ENCODE data around the gene CDK14. TPM values are rescaled to one million over a fixed set of nuclear protein-coding genes. Genes with fewer than 3 reads are reported as not detected.

The CDK14 gene
- total and polyA plus RNA-seq, 5 experiments from 2014 or later, result 0.15 to 3.6 (median 2.8) TPM; not detected in 2

- no peak overlapping the region for H3K4me3 Mint-ChIP-seq
- POLR2A ChIA-PET, result no interaction called here
- H3K27me3 Mint-ChIP-seq, result peaks cover 0 to 3% (median 0%) of the 10 kb centered on the region in 5 donors
- peaks cover 5 to 32% (median 14%) of the 10 kb centered on the region in 9 donors for H3K9me3 Mint-ChIP-seq
- H3K4me1 Mint-ChIP-seq, result peaks cover 0 to 5% (median 0%) of the 10 kb centered on the region in 4 donors
- no peak for ATAC-seq
- no peak for DNase-seq
- H3K36me3 Mint-ChIP-seq, result peaks cover 0 to 13% (median 0%) of the 10 kb centered on the region in 3 donors
- no peak overlapping the region for H3K27ac Mint-ChIP-seq
Observed at GRCh38 chr7:90839727-90840291, 243.7 kb downstream of the CDK14 start.

GRCh38 chr7:90841759-90842429 is 245.8 kb downstream of the CDK14 start:
- Mint-ChIP-seq H3K27ac (no peak overlapping the region), H3K27me3 (peaks cover 0 to 4% (median 0%) of the 10 kb centered on the region in 5 donors), H3K36me3 (peaks cover 0 to 13% (median 0%) of the 10 kb centered on the region in 3 donors), H3K9me3 (peaks cover 0 to 26% (median 14%) of the 10 kb centered on the region in 9 donors), H3K4me1 (peaks cover 0 to 5% (median 0%) of the 10 kb centered on the region in 4 donors), H3K4me3 (no peak overlapping the region)
- DNase-seq, result no peak
- POLR2A ChIA-PET, result no interaction called here
- ATAC-seq, result no peak

- Mint-ChIP-seq H3K36me3 (peaks cover 0 to 13% (median 0%) of the 10 kb centered on the region in 3 donors), H3K9me3 (peaks cover 0 to 25% (median 14%) of the 10 kb centered on the region in 9 donors), H3K4me3 (no peak overlapping the region), H3K27me3 (peaks cover 0 to 4% (median 0%) of the 10 kb centered on the region in 5 donors), H3K27ac (no peak overlapping the region), H3K4me1 (peaks cover 0 to 5% (median 0%) of the 10 kb centered on the region in 4 donors)
- POLR2A ChIA-PET, result no interaction called here
- DNase-seq (no peak), ATAC-seq (no peak)
Observed at GRCh38 chr7:90842430-90842788, 246.3 kb downstream of the CDK14 start.

GRCh38 chr7:90843472-90843871 is 247.4 kb downstream of the CDK14 start:
- peaks cover 0 to 19% (median 10%) of the 10 kb centered on the region in 9 donors for H3K9me3 Mint-ChIP-seq
- DNase-seq (no peak), ATAC-seq (no peak)
- peaks cover 0 to 4% (median 0%) of the 10 kb centered on the region in 5 donors for H3K27me3 Mint-ChIP-seq
- no peak overlapping the region for H3K27ac Mint-ChIP-seq
- no peak overlapping the region for H3K4me3 Mint-ChIP-seq
- H3K4me1 Mint-ChIP-seq, result peaks cover 0 to 5% (median 0%) of the 10 kb centered on the region in 4 donors
- POLR2A ChIA-PET, result no interaction called here
- H3K36me3 Mint-ChIP-seq, result peaks cover 0 to 9% (median 0%) of the 10 kb centered on the region in 3 donors

- peaks cover 0 to 5% (median 0%) of the 10 kb centered on the region in 4 donors for H3K4me1 Mint-ChIP-seq
- peaks cover 0 to 10% (median 0%) of the 10 kb centered on the region in 5 donors for H3K27me3 Mint-ChIP-seq
- H3K9me3 Mint-ChIP-seq, result peaks cover 0 to 10% (median 3%) of the 10 kb centered on the region in 9 donors
Observed at GRCh38 chr7:90844421-90844820, 248.3 kb downstream of the CDK14 start.

GRCh38 chr7:90846192-90846591 is 250.1 kb downstream of the CDK14 start:
- DNase-seq (no peak), ATAC-seq (no peak)
- Mint-ChIP-seq H3K4me1 (peaks cover 0 to 5% (median 0%) of the 10 kb centered on the region in 4 donors), H3K36me3 (no peaks in the 10 kb centered on the region), H3K9me3 (no peaks in the 10 kb centered on the region), H3K27ac (no peak overlapping the region), H3K27me3 (peaks cover 0 to 13% (median 0%) of the 10 kb centered on the region in 5 donors), H3K4me3 (no peak overlapping the region)
- POLR2A ChIA-PET, result no interaction called here

More at GRCh38 chr7:90844421-90844820, 248.3 kb downstream of the CDK14 start:
- Mint-ChIP-seq H3K27ac (no peak overlapping the region), H3K36me3 (peaks cover 0 to under 1% (median 0%) of the 10 kb centered on the region in 3 donors), H3K4me3 (no peak overlapping the region)
- DNase-seq (no peak), ATAC-seq (no peak)
- POLR2A ChIA-PET, result no interaction called here

GRCh38 chr7:90850066-90850465 is 253.9 kb downstream of the CDK14 start:
- H3K9me3 Mint-ChIP-seq, result no peaks in the 10 kb centered on the region
- POLR2A ChIA-PET, result no interaction called here
- peaks cover 0 to 13% (median 0%) of the 10 kb centered on the region in 5 donors for H3K27me3 Mint-ChIP-seq
- no peaks in the 10 kb centered on the region for H3K4me1 Mint-ChIP-seq
- ATAC-seq, result no peak
- DNase-seq, result no peak
- no peaks in the 10 kb centered on the region for H3K36me3 Mint-ChIP-seq
- no peak overlapping the region for H3K27ac Mint-ChIP-seq
- no peak overlapping the region for H3K4me3 Mint-ChIP-seq

GRCh38 chr7:90850471-90850870 is 254.3 kb downstream of the CDK14 start:
- no peaks in the 10 kb centered on the region for H3K9me3 Mint-ChIP-seq
- H3K4me3 Mint-ChIP-seq, result no peak overlapping the region
- ATAC-seq (no peak), DNase-seq (no peak)
- H3K4me1 Mint-ChIP-seq, result no peaks in the 10 kb centered on the region
- POLR2A ChIA-PET, result no interaction called here
- H3K36me3 Mint-ChIP-seq, result no peaks in the 10 kb centered on the region
- peaks cover 0 to 13% (median 0%) of the 10 kb centered on the region in 5 donors for H3K27me3 Mint-ChIP-seq
- H3K27ac Mint-ChIP-seq, result no peak overlapping the region

- H3K4me1 Mint-ChIP-seq, result no peaks in the 10 kb centered on the region
- H3K4me3 Mint-ChIP-seq, result no peak overlapping the region
- no peak for DNase-seq
- H3K36me3 Mint-ChIP-seq, result no peaks in the 10 kb centered on the region
- no peaks in the 10 kb centered on the region for H3K9me3 Mint-ChIP-seq
- POLR2A ChIA-PET, result no interaction called here
- no peak for ATAC-seq
- no peak overlapping the region for H3K27ac Mint-ChIP-seq
- H3K27me3 Mint-ChIP-seq, result peaks cover 0 to 9% (median 0%) of the 10 kb centered on the region in 5 donors
Observed at GRCh38 chr7:90853205-90853604, 257.1 kb downstream of the CDK14 start.

GRCh38 chr7:90856351-90857070 is 260.4 kb downstream of the CDK14 start:
- Mint-ChIP-seq H3K4me1 (no peaks in the 10 kb centered on the region), H3K27me3 (no peaks in the 10 kb centered on the region), H3K27ac (no peak overlapping the region), H3K9me3 (peaks cover 0 to 4% (median 0%) of the 10 kb centered on the region in 9 donors), H3K4me3 (no peak overlapping the region), H3K36me3 (no peaks in the 10 kb centered on the region)
- DNase-seq, result no peak
- ATAC-seq, result no peak
- POLR2A ChIA-PET, result interaction anchor here (1.6 kb wide), 1 partner anchor 9 kb away, joined by 3 read pairs; no protein-coding TSS in a partner anchor

GRCh38 chr7:90857603-90858002 is 261.5 kb downstream of the CDK14 start:
- H3K9me3 Mint-ChIP-seq, result peaks cover 0 to 4% (median 0%) of the 10 kb centered on the region in 9 donors
- H3K27ac Mint-ChIP-seq, result no peak overlapping the region
- DNase-seq (no peak), ATAC-seq (no peak)
- H3K36me3 Mint-ChIP-seq, result no peaks in the 10 kb centered on the region
- no peak overlapping the region for H3K4me3 Mint-ChIP-seq
- POLR2A ChIA-PET, result no interaction called here
- no peaks in the 10 kb centered on the region for H3K4me1 Mint-ChIP-seq
- H3K27me3 Mint-ChIP-seq, result no peaks in the 10 kb centered on the region

- H3K27ac Mint-ChIP-seq, result no peak overlapping the region
- no peak overlapping the region for H3K4me3 Mint-ChIP-seq
- no peaks in the 10 kb centered on the region for H3K27me3 Mint-ChIP-seq
- no peaks in the 10 kb centered on the region for H3K4me1 Mint-ChIP-seq
- ATAC-seq (no peak), DNase-seq (no peak)
- no peaks in the 10 kb centered on the region for H3K36me3 Mint-ChIP-seq
- peaks cover 0 to 4% (median 0%) of the 10 kb centered on the region in 9 donors for H3K9me3 Mint-ChIP-seq
- POLR2A ChIA-PET, result no interaction called here
Observed at GRCh38 chr7:90858546-90858945, 262.4 kb downstream of the CDK14 start.

GRCh38 chr7:90859521-90859920 is 263.4 kb downstream of the CDK14 start:
- ATAC-seq, result no peak
- Mint-ChIP-seq H3K4me3 (no peak overlapping the region), H3K4me1 (no peaks in the 10 kb centered on the region), H3K36me3 (no peaks in the 10 kb centered on the region), H3K27me3 (no peaks in the 10 kb centered on the region), H3K27ac (no peak overlapping the region), H3K9me3 (peaks cover 0 to 4% (median 0%) of the 10 kb centered on the region in 9 donors)
- POLR2A ChIA-PET, result no interaction called here
- DNase-seq, result no peak

Measured in naive thymus-derived CD8-positive, alpha-beta T cell (primary cell).